ENCODE results near the gene MEGF8.

The MEGF8 gene

GRCh38 chr19:42352301-42353259 is 27.1 kb downstream of the MEGF8 start:
- DNase-seq (ENCODE audit: extremely low spot score): peak; percentile 57
- TF ChIP-seq, protein P1, sequence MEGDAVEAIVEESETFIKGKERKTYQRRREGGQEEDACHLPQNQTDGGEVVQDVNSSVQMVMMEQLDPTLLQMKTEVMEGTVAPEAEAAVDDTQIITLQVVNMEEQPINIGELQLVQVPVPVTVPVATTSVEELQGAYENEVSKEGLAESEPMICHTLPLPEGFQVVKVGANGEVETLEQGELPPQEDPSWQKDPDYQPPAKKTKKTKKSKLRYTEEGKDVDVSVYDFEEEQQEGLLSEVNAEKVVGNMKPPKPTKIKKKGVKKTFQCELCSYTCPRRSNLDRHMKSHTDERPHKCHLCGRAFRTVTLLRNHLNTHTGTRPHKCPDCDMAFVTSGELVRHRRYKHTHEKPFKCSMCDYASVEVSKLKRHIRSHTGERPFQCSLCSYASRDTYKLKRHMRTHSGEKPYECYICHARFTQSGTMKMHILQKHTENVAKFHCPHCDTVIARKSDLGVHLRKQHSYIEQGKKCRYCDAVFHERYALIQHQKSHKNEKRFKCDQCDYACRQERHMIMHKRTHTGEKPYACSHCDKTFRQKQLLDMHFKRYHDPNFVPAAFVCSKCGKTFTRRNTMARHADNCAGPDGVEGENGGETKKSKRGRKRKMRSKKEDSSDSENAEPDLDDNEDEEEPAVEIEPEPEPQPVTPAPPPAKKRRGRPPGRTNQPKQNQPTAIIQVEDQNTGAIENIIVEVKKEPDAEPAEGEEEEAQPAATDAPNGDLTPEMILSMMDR (IDR thresholded peaks at IDR 0.05; ENCODE audit: control extremely low read depth, extremely low read depth, low read depth, missing control alignments): no peak
- CTCF ChIA-PET: no interaction called here
- POLR2A ChIA-PET: no interaction called here

DNA sequence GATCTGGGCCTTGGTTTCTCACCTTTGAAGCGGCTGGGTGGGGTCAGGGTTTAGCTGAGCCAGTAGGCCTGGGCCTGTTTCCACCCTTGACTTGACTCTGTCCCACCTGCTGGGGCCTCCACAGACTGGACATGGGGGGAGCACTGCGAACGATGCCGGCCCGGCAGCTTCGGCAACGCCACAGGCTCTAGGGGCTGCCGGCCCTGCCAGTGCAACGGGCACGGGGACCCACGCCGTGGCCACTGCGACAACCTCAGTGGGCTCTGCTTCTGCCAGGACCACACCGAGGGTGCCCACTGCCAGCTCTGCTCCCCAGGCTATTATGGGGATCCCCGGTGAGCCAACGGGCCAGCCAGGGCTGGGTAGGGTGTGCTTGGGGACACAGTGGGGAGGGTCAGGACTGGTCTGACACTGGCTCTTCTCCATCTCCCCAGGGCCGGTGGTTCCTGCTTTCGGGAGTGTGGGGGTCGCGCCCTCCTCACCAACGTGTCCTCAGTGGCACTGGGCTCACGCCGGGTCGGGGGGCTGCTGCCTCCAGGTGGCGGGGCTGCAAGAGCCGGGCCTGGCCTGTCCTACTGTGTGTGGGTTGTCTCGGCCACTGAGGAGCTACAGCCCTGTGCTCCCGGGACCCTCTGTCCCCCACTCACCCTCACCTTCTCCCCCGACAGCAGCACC is 28.0 kb downstream of the MEGF8 start:
- POLR2A ChIA-PET: no interaction called here
- no peak for DNase-seq (ENCODE audit: extremely low spot score)
- CTCF ChIA-PET: interaction anchor here (1.5 kb wide), 1 partner anchor 85 kb away, joined by 3 read pairs; no protein-coding TSS in a partner anchor

DNA sequence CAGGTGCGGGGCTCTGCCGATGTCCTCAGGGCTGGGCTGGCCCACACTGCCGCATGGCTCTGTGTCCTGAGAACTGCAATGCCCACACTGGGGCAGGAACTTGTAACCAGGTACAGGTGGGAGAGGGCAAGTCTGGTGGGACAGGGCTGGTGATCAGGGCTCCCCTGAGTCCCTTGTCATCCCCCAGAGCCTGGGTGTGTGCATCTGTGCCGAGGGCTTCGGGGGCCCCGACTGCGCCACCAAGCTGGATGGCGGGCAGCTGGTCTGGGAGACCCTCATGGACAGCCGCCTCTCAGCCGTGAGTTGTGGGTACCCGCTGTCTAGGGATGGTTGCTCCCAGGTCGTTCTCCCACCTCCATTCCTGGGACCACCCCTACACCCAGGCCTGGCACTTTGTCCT is 30.5 kb downstream of the MEGF8 start:
- DNase-seq (ENCODE audit: extremely low spot score): no peak
- ChIA-PET POLR2A (no interaction called here), CTCF (no interaction called here)
- TF ChIP-seq, protein P1 (IDR thresholded peaks at IDR 0.05; ENCODE audit: control extremely low read depth, extremely low read depth, low read depth, missing control alignments): no peak

More for the DNA sequence above, 28.0 kb downstream of the MEGF8 start:
- TF ChIP-seq, protein P1 (IDR thresholded peaks at IDR 0.05; ENCODE audit: control extremely low read depth, extremely low read depth, low read depth, missing control alignments): no peak

DNA sequence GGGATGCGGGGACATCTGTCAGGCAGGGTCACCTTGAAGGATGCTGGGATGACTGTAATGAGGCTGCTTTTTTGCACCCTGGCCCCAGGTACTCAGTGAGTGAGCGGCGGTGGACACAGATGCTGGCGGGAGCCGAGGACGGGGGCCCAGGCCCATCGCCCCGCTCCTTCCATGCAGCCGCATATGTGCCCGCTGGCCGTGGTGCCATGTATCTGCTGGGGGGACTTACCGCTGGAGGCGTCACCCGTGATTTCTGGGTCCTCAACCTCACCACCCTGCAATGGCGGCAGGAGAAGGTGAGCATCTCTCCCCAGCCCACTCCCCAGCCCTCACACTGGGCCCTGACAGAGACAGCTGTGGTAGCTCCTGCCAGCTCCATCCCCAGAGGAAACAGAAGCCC is 31.3 kb downstream of the MEGF8 start:
- TF ChIP-seq, protein P1 (IDR thresholded peaks at IDR 0.05; ENCODE audit: control extremely low read depth, extremely low read depth, low read depth, missing control alignments): no peak
- DNase-seq (ENCODE audit: extremely low spot score): no peak
- CTCF ChIA-PET: no interaction called here
- POLR2A ChIA-PET: interaction anchor here (0.5 kb wide), 1 partner anchor 37 kb away, joined by 7 read pairs; no protein-coding TSS in a partner anchor

GRCh38 chr19:42357290-42357689 is 31.9 kb downstream of the MEGF8 start:
- CTCF ChIA-PET: no interaction called here
- POLR2A ChIA-PET: interaction anchor here (0.5 kb wide), 1 partner anchor 37 kb away, joined by 7 read pairs; no protein-coding TSS in a partner anchor
- TF ChIP-seq, protein P1 (IDR thresholded peaks at IDR 0.05; ENCODE audit: control extremely low read depth, extremely low read depth, low read depth, missing control alignments): no peak
- no peak for DNase-seq (ENCODE audit: extremely low spot score)

DNA sequence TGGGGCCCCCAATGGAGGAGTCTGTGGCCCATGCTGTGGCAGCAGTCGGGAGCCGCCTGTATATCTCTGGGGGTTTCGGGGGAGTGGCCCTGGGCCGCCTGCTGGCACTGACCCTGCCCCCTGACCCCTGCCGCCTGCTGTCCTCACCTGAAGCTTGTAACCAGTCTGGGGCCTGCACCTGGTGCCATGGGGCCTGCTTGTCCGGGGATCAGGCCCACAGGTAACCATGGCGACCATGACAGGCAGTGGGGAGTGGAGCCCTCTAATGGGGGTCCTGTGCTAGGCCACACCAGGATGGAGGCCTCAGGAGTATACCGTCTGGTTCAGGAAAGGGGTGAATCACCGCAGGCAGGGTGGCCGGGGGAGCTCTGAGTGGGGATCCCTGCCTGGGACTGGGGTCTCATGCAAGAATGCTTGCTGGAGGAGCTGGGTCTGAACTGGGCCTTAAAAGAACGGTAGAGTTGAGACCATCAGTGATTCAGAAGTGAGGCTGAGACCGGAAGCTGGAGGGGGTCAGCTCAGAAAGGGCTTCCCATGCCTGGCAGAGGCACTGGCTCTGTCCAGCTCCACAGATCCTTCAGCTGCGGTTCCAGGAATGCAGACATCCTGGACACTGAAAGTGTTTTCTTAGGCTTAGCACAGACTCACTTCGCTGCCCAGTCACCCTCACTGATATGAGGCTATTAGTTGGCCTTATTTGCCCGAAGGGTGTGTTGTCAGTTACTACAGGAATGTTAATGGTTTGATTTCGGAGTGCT is 35.5 kb downstream of the MEGF8 start:
- ChIA-PET POLR2A (interaction anchor here (0.6 kb wide), 1 partner anchor 130 kb away, joined by 5 read pairs; no protein-coding TSS in a partner anchor), CTCF (no interaction called here)
- TF ChIP-seq, protein P1 (IDR thresholded peaks at IDR 0.05; ENCODE audit: control extremely low read depth, extremely low read depth, low read depth, missing control alignments): no peak
- no peak for DNase-seq (ENCODE audit: extremely low spot score)
